ENCODE measurements around the gene AGBL5.

Gene AGBL5

DNA sequence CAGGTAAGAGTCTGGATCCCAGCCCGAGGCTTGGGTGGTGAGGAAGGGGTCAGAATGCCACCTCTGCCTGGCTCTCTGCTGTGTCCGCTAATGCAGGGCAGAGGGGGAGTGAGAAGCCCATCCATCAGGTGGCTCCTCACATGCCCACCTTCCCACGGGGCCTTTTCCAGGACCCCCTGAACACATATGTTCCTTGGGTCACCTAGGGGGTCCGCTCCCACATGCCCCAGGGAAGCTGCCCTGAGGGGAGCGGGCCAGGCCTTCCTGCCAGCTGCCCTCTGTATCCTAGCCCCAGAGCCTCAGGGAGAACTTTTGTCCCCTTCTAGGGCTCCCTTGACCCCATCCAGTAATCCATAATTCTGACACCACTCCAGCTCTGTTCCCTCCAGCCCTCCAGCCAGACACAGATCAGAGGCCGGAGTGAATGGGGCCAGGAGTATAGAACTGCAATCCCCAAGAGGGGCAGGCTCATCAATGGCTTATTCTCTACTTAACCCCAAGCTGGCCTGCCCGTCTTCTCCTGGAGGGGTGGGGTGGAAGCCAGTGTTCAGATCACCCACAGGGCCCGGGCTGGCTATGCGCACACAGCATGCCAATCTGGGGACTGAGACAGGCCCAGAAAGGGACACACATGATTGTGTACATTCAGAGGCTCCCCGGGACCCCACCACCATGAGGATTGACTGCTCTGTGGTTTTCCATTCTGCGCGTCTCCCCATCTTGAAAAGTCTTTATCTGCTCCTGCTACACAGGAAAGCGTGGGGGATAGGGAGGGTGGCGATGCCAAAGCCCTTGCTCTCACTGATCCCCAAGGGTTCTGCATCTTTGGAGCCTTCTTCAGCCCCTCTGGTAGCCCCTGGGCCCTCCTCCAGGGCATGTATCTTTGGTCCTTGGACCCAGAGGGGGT, 28.0 kb downstream of the AGBL5 start:
- DNase-seq: no peak

DNA sequence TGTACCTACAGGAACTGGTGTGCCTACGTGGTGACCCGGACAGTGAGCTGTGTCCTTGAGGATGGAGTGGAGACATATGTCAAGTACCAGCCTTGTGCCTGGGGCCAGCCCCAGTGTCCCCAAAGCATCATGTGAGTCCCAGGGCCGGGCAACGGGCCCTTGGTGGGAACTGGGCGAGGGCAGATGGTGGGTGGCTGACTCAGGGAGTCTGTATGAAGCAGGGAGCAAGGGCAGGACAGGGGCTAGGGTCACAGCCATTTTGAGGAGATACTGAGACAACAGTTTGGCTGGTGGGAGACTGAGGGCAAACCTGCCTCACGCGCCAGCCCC, 28.6 kb downstream of the AGBL5 start:
- DNase-seq: no peak

DNA sequence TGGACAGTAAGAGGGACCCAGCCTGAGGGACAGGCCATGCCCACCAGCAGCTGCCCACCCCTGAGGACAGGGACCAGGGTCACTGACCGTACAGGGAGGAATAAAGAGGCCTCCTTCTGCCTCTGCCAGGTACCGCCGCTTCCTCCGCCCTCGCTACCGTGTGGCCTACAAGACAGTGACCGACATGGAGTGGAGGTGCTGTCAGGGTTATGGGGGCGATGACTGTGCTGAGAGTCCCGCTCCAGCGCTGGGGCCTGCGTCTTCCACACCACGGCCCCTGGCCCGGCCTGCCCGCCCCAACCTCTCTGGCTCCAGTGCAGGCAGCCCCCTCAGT, 29.1 kb downstream of the AGBL5 start:
- DNase-seq: no peak

DNA sequence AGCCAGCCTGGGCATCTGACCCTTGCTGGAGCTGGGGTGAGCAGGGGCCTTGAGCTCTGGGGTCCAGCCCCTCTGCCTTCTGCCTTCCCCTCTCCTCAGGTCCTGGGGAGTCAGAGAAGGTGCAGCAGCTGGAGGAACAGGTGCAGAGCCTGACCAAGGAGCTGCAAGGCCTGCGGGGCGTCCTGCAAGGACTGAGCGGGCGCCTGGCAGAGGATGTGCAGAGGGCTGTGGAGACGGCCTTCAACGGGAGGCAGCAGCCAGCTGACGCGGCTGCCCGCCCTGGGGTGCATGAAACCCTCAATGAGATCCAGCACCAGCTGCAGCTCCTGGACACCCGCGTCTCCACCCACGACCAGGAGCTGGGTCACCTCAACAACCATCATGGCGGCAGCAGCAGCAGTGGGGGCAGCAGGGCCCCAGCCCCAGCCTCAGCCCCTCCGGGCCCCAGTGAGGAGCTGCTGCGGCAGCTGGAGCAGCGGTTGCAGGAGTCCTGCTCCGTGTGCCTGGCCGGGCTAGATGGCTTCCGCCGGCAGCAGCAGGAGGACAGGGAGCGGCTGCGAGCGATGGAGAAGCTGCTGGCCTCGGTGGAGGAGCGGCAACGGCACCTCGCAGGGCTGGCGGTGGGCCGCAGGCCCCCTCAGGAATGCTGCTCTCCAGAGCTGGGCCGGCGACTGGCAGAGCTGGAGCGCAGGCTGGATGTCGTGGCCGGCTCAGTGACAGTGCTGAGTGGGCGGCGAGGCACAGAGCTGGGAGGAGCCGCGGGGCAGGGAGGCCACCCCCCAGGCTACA, 30.7 kb downstream of the AGBL5 start:
- DNase-seq: no peak

DNA sequence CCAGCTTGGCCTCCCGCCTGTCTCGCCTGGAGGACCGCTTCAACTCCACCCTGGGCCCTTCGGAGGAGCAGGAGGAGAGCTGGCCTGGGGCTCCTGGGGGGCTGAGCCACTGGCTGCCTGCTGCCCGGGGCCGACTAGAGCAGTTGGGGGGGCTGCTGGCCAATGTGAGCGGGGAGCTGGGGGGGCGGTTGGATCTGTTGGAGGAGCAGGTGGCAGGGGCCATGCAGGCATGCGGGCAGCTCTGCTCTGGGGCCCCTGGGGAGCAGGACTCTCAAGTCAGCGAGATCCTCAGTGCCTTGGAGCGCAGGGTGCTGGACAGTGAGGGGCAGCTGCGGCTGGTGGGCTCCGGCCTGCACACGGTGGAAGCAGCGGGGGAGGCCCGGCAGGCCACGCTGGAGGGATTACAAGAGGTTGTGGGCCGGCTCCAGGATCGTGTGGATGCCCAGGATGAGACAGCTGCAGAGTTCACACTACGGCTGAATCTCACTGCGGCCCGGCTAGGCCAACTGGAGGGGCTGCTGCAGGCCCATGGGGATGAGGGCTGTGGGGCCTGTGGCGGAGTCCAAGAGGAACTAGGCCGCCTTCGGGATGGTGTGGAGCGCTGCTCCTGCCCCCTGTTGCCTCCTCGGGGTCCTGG, 31.4 kb downstream of the AGBL5 start:
- no peak for DNase-seq

DNA sequence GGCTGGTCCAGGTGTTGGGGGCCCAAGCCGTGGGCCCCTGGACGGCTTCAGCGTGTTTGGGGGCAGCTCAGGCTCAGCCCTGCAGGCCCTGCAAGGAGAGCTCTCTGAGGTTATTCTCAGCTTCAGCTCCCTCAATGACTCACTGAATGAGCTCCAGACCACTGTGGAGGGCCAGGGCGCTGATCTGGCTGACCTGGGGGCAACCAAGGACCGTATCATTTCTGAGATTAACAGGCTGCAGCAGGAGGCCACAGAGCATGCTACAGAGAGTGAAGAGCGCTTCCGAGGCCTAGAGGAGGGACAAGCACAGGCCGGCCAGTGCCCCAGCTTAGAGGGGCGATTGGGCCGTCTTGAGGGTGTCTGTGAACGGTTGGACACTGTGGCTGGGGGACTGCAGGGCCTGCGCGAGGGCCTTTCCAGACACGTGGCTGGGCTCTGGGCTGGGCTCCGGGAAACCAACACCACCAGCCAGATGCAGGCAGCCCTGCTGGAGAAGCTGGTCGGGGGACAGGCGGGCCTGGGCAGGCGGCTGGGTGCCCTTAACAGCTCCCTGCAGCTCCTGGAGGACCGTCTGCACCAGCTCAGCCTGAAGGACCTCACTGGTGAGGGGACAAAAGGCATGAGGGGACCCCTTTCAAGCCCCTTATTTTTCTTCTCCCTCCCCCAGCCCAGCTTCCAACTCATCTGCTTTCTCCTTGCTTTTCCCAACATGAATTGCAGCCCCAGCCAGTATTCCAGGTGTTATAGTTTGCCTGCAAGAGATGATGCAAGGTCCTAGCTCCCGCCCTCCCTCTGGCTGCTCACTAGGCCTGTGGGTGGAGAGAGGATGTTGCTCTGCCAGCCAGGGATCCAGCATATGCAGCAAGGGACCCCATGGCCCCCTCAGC, 32.2 kb downstream of the AGBL5 start:
- no peak for DNase-seq

DNA sequence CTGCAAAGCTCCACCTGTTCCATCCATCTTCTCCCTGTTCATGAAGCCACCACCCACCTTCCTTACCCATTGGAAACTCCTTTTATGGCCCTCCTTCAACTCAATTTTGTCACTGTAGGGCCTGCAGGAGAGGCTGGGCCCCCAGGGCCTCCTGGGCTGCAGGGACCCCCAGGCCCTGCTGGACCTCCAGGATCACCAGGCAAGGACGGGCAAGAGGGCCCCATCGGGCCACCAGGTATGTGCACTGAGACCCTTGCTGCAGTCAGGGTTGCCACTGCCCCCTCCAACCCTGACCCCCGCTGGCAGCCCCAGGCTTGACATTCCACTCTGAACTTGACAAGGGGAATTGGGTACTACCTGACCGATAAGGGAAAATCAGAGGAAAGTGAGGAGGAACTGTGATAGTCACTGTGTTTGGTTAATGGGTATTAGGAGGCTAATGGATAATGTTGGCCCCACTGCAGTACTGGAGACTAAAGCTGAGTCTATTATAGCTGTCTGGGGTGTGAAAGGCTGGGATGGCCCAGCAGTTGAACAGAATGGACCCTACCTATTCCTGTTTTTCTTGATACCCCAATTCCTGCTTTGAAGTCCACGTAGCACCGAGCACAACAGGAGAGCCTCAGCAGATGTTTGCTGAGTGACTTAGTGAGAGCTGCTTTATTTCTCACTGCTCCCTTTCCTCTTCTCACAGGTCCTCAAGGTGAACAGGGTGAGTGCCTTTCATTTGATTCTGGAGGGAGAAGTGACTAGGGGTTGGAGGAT, 33.0 kb downstream of the AGBL5 start:
- no peak for DNase-seq

DNA sequence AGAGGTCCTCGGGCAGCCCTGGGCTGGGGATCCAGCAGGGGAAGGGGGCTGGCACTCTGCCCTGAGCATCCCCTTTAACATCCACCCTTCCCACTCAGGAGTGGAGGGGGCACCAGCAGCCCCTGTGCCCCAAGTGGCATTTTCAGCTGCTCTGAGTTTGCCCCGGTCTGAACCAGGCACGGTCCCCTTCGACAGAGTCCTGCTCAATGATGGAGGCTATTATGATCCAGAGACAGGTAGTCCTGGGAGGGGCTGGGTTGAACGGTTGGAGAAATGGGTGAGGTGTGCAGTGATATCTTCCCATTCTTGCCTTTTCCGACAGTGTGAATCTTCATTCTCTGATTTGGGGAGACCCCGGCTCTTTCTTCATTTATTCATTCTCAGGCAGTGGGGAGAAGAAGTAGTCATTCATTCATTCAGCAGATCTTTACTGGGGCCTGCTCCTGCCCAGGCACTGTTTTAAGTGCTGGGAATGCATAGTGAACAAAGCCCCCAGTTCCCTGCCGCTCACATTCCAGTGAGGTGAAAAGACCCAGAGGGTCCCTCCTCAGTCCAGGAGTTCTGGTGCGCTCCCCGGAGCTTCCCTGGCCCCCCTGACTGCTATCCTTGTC, 33.7 kb downstream of the AGBL5 start:
- no peak for DNase-seq

DNA sequence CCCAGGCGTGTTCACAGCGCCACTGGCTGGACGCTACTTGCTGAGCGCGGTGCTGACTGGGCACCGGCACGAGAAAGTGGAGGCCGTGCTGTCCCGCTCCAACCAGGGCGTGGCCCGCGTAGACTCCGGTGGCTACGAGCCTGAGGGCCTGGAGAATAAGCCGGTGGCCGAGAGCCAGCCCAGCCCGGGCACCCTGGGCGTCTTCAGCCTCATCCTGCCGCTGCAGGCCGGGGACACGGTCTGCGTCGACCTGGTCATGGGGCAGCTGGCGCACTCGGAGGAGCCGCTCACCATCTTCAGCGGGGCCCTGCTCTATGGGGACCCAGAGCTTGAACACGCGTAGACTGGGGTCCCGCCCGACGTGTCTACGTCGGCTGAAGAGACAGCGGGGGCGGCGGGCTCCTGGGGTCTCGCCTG, 34.2 kb downstream of the AGBL5 start:
- DNase-seq: peak; percentile 11

DNA sequence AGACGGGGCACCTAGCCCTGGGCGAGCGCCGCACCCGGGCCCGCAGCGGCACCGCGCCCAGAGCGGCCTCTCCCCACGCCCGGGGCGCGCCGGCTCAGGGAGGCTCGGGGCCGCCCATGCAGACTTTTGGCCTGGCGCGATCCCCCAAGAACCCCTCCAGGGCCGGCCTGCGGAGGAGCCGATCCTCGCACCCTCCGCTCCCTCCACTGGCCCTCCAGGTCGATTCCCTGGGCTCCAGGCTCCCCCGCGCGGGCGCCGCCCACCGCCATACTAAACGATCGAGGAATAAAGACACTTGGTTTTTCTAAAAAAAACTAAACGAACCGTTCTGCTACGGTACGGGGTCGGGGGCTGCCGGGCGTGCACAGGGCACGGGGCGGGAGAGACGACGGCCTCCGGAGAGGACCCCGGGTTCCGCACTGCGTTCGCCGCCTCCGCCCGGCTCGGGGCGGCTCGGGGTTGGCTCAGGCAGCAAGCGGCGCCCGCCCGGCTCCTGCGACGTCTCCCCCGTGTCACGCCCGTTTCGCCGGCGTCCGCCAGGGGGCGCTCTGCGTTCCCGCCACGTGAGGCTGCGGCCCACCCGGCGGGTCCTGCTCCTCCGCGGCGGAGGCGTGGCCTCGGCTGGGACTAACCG, 34.7 kb downstream of the AGBL5 start:
- peak; percentile 74 for DNase-seq

DNA sequence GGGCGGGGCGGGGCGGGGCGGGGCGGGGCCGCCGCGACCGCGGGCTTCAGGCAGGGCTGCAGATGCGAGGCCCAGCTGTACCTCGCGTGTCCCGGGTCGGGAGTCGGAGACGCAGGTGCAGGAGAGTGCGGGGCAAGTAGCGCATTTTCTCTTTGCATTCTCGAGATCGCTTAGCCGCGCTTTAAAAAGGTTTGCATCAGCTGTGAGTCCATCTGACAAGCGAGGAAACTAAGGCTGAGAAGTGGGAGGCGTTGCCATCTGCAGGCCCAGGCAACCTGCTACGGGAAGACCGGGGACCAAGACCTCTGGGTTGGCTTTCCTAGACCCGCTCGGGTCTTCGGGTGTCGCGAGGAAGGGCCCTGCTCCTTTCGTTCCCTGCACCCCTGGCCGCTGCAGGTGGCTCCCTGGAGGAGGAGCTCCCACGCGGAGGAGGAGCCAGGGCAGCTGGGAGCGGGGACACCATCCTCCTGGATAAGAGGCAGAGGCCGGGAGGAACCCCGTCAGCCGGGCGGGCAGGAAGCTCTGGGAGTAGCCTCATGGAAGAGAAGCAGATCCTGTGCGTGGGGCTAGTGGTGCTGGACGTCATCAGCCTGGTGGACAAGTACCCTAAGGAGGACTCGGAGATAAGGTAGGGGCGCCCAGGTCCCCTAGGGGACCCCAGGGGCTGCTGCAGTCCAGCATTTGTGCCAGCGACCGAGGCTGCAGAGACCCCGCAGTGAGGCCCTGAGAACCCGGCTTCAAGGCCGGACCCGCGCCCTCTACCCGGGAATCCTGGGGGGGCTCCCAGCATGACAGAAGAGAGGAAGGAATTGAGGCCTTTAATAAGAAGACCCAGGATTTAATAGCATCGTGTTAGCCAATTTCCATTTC, 35.5 kb downstream of the AGBL5 start, which contains the start of gene KHK:
KHK (plus strand) TSS at position 49 of the 870 bp plus-strand sequence; CDS start at position 537, 488 bp downstream.
- DNase-seq: peak; percentile 72

DNA sequence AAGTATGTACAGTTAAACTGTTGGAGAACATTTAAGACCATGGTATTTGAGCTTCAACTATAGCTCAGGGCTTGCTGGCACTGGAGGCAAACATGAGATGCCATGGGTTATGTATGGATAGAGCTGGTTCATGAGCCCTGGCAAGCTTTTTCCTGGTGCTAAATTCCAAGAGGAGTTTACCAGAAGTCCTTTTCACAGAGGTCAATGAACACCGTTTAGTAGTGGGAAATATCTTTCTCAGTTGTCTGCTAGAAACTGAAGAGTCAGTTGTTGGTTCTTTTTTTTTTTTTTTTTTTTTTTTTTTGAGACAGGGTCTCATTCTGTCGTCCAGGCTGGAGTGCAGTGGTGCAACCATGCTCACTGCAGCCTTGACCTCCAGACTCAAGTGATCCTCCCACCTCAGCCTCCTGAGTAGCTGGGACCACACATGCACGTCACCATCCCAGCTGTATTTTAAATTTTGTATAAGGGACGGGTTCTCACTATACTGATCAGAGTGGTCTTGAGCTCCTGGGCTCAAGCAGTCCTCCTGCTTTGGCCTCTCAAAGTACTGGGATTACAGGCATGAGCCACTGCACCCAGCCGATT, 36.4 kb downstream of the AGBL5 start:
- DNase-seq: no peak

DNA sequence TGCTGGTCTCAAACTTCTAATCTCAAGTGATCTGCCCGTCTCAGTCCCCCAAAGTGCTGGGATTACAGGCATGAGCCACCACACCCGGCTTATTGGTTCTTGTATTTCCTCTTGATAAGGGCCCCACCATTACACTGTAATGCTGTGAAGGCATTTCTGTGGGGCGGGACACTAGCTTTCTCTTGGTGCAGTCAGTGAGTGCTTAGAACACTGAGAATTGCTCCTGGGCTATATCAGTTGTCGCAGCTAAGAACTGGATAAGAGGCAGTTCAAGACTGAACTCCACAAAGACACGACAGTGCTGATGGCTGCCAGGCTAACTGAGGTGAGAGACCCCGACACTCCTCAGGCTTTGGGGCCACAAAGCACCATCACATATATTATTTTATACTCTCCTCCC, 37.2 kb downstream of the AGBL5 start:
- no peak for DNase-seq

DNA sequence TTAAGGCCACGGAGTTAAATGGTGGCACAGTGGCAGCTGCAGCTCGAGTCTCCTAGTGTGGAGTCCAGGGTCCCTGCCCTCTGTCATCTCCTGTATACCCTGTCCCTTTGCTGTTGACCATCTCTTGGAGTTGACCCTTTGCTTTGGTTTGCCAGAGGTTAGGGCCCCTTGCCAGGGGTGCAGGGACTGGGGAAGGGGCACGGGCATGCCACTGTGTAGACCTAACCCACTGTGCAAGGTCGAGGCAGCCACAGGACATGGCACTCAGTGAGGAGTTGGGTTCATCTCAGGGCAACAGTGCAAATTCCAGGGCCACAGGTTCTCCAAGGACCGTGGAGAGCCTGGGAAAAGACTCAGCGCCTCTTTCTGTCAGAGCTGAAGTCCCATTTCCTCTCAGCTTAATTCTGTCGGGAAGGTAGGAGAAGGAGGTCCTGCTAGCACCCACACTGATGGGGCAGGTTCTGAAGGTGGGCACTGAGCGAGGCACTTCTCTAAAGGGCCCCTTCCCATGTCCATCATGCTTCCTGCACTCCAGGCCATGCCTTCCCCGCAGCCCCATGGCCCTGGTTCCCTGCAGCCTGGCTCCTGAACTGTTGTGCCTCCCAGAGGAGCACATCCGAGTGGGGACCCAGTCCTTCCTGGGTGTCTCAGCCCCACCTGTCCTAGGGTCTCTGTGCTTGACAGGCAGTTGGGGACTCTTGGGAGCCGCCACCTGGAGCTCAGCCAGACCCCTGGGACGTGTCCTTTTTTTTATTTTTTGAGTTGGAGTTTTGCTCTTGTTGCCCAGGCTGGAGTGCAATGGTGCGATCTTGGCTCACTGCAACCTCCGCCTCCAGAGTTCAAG, 37.9 kb downstream of the AGBL5 start:
- no peak for DNase-seq

DNA sequence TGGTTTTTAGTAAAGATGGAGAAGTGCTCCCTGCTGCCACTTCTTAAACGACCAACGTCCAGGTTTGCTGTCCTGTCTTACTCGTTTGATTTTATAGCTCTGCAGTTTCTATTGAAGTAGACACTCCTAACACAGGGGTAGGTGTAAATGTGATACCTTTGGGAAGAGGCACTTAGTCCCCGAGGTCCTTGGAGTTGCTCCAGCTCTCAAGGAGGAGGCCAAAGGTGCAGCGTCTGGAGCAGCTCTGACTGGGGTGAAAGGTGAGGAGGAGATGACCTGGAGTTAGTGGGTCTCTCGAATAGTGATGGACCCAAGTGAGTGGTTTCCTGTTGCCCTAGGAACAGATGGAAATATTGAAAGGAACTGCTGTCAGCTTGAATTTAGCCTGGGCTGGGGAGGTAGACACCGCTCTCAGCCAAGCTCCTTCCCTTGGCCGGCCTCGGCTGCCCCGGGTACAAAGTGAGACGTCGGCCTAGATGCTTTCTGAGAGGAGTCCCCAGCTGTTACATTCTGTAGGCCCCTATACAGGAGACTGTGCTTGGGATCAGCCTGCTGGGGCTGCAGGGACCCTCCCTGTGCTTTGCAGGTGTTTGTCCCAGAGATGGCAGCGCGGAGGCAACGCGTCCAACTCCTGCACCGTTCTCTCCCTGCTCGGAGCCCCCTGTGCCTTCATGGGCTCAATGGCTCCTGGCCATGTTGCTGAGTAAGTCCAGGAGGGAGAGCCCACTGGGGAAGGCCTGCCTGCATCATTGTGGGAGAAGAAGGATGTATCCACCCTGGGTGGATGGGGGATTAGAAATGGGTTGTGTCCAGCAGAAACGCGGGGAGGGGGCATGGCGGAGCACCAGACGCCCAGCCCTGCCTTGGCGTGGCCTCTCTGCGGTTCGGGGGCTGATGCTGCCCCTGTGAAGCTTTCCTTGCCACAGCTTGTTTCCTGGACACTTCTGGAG, 40.6 kb downstream of the AGBL5 start:
- DNase-seq: no peak

DNA sequence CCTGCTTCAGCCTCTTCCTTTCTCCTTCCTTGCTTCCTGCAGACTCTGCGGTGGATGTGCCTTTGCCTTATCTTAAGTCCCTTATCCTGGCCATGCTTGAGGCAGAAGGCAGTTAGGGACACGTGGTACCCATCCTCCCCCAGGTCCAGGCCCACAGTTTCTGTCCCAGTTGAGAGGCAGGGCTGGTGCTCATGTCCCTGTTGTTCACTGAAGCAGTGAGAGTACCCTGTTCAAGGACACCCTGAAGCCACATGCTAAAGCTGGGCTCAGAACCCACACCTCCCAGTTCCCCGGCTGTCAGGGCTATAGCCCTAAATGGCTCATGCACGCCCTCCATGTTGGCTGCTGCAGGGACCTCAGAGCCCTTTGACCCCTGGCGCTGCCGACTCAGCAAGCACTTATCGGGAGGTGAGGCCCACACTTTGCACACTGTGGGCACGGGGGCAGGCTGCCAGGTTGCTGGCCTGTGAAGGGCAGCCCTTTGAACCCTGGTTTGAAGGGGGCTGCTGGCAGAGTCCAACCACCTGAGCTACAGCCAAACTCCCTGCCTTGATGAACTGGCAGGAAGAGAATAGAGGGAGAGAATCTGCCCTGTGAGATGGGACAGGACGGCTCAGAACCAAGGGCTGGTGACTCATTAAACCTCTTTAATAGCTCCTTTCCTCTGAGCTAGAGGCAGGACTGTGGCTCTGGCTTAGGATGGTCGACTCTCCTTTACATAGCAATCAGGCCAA, 41.4 kb downstream of the AGBL5 start:
- DNase-seq: no peak
